ENCODE measurements around the gene PGLYRP3.
"Not testable (repeated sequence)": the region's sequence is repeated elsewhere in the genome, so short reads cannot be mapped to it uniquely, and the experiment has no call there.

PGLYRP3 gene

GRCh38 chr1:153348511-153349362, 36.0 kb upstream of the PGLYRP3 start, which contains the start of gene PGLYRP4:
Gene PGLYRP4, minus strand, starts transcription at chr1:153348841. Its CDS starts 909 bp downstream, at chr1:153347932.
- in situ Hi-C loops (cut with MboI; ENCODE audit: low sequenced_read_pairs, unreplicated experiment) = no loop called here
- TF ChIP-seq CTCF (IDR thresholded peaks at IDR 0.05; ENCODE audit: borderline replicate concordance, control extremely low read depth, extremely low read depth, insufficient read depth, missing control alignments) = no peak
- no peak for DNase-seq (ENCODE audit: low spot score)

- no peak for DNase-seq (ENCODE audit: low spot score)
- in situ Hi-C loops (cut with MboI; ENCODE audit: low sequenced_read_pairs, unreplicated experiment) = no loop called here
- TF ChIP-seq CTCF (IDR thresholded peaks at IDR 0.05; ENCODE audit: borderline replicate concordance, control extremely low read depth, extremely low read depth, insufficient read depth, missing control alignments) = no peak
Observed at GRCh38 chr1:153347856-153348255, 35.1 kb upstream of the PGLYRP3 start.

GRCh38 chr1:153347049-153347448, 34.3 kb upstream of the PGLYRP3 start:
- in situ Hi-C loops (cut with MboI; ENCODE audit: low sequenced_read_pairs, unreplicated experiment); DNase-seq (ENCODE audit: low spot score): not testable (repeated sequence)

GRCh38 chr1:153346077-153346723, 33.4 kb upstream of the PGLYRP3 start:
- no peak for TF ChIP-seq CTCF (IDR thresholded peaks at IDR 0.05; ENCODE audit: borderline replicate concordance, control extremely low read depth, extremely low read depth, insufficient read depth, missing control alignments)
- in situ Hi-C loops (cut with MboI; ENCODE audit: low sequenced_read_pairs, unreplicated experiment) = no loop called here
- DNase-seq (ENCODE audit: low spot score) = peak; percentile 31

- in situ Hi-C loops (cut with MboI; ENCODE audit: low sequenced_read_pairs, unreplicated experiment) = no loop called here
- DNase-seq (ENCODE audit: low spot score) = peak; percentile 45
- no peak for TF ChIP-seq CTCF (IDR thresholded peaks at IDR 0.05; ENCODE audit: borderline replicate concordance, control extremely low read depth, extremely low read depth, insufficient read depth, missing control alignments)
Observed at GRCh38 chr1:153345187-153346076, 32.7 kb upstream of the PGLYRP3 start.

- DNase-seq (ENCODE audit: low spot score) = peak; percentile 19
- in situ Hi-C loops (cut with MboI; ENCODE audit: low sequenced_read_pairs, unreplicated experiment) = no loop called here
- TF ChIP-seq CTCF (IDR thresholded peaks at IDR 0.05; ENCODE audit: borderline replicate concordance, control extremely low read depth, extremely low read depth, insufficient read depth, missing control alignments) = no peak
Observed at GRCh38 chr1:153344718-153345025, 31.9 kb upstream of the PGLYRP3 start.
